Thyroid gland (tissue), 4 donors: ENCODE measurements around the gene GET4. TPM values are rescaled to one million over a fixed set of nuclear protein-coding genes. Genes with fewer than 3 reads are reported as not detected.

Experiments
- DNase-seq, 2 donors: peaks; one replicate each; pipeline ENCODE4 v3.0.0-alpha.2; 2019
- H3K27ac ChIP-seq, 3 donors: fragments of 200-600 bp; sonication (generic); 1 replicate in 2 of 3; 2 replicates in 1 of 3; pipeline ENCODE4 v1.5.1; 2016 to 2019; ENCODE audit warnings: mild to moderate bottlenecking in 1 of 3, moderate library complexity in 1 of 3
- H3K27me3 ChIP-seq: fragments of 200-600 bp; sonication (generic); one replicate; pipeline ENCODE4 v1.5.1; 2019
- H3K36me3 ChIP-seq, 2 donors: fragments of 200-600 bp; sonication (generic); one replicate each; pipeline ENCODE4 v1.5.1; 2016 to 2019
- H3K4me1 ChIP-seq, 2 donors: fragments of 200-600 bp; sonication (generic); one replicate each; pipeline ENCODE4 v1.5.1; 2017 to 2019
- H3K4me3 ChIP-seq, 3 donors: fragments of 200-600 bp; sonication (generic); replicated peaks in 1 of 3; 1 replicate in 2 of 3; 2 replicates in 1 of 3; pipeline ENCODE4 v1.5.1; 2016; ENCODE audit warnings: mild to moderate bottlenecking in 1 of 3
- H3K9me3 ChIP-seq: fragments of 200-600 bp; sonication (generic); one replicate; pipeline ENCODE4 v1.5.1; 2017
- POLR2A ChIP-seq, 2 donors: fragments of 450-650 bp; IDR thresholded peaks; one replicate each; pipeline ENCODE4 v1.6.1; 2017; ENCODE audit warnings: antibody characterized with exemption in 2 of 2, mild to moderate bottlenecking in 2 of 2, moderate library complexity in 1 of 2
- whole genome bisulfite sequencing, 2 donors: methylation state at CpG; one replicate each; pipeline ENCODE4 v1.1.5; 2017; 5-methylcytosine and 5-hydroxymethylcytosine counted together
- intact Hi-C: fragments of 100-400 bp; cut with DNase I; formaldehyde crosslinking; loops from one replicate; pipeline ENCODE4 v1.15.1; 2023
- total RNA-seq, 4 donors: library from RNA; depleted of rRNA; stranded (reverse); fragments of >200 nt; gene quantifications; one replicate each; pipeline ENCODE4 v1.2.3, GENCODE V29; 2016
- TF ChIP-seq, protein P1 (sequence below), 6 experiments: fragments of 200-600 bp in 3 of 6; fragments of 450-650 bp in 3 of 6; sonication (generic) in 3 of 6; IDR thresholded peaks; one replicate each; pipeline ENCODE4 v1.5.1; 2016 to 2019; ENCODE audit warnings: antibody characterized with exemption in 6 of 6, mild to moderate bottlenecking in 2 of 6, inconsistent platforms in 1 of 6, moderate library complexity in 1 of 6

Gene GET4
- total RNA-seq, 4 donors from 2014 or later, result 29.2 to 38.7 (median 34.3) TPM

DNA sequence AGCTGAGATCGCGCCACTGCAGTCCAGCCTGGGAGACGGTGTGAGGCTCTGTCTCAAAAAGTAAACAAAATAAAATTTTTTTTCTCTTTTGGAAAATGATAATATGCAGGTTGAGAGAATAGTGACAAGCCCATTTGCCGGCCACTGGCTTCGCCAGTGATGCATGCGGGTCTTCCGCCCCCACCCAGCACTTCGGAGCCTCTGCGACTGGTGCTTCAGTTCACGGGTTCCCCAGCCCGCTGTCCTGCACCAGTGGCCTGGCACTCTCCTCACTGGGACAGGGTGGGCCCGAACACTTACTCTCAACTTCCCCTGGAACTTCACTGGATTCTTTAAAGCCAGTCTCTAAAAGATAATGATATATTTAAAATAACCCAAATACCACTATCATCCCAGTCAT, 41.3 kb upstream of the GET4 start:
- Histone ChIP-seq H3K4me1 (peaks cover 32 to 56% of the 10 kb centered on the region in 2 donors), H3K27ac (peak overlapping the region in 1 of 3 donors; percentile 99)
- intact Hi-C loops, result loop anchor here (10.0 kb wide), 1 partner anchor 50 kb away; no protein-coding TSS in a partner anchor

DNA sequence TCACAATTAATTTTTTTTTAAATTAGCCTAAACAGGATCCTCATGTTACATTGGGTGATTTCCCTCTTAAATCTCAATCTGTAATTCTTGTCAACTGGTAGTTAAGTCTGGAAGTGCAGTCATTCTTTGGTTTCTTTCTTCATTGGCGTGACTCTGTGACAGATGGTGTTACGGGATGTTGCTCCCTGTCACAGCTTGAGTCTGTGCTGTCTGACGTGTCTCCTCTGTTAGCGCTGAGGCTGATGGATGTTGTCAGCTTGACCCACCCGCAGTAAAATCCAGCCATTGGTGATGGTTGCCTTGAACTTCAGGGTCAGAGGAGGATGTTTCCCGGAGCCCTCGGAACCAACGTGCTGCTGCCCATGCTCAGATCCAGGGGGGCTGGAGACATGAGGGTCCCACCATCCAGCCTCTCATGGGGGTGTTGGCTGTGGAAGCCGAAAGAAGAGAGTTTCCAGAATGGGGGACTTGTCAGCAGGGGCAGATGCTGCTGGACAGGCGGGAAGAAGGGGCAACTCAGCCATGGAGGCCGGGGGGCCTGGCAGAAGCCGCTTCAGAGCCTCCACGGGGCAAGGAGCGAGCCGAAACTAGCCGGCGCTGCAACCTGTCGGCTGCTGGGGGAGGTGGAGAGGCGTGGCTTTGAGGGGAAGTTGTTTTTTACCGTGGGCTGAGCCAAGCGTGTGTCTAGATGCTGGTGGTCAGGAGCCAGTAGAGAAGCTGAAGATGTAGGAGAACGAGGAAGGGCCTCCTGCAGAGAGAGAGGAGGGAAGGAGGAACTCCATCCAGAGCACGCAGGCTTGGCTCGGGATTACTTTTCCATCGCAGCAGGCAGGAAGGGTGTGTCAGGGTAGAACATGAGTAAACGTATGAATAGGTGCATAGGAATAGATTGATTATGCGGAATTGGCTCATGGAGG, 40.6 kb upstream of the GET4 start:
- Histone ChIP-seq H3K9me3 (no peaks in the 10 kb centered on the region), H3K27ac (peak overlapping the region in 1 of 3 donors; percentile 99), H3K4me1 (peaks cover 25 to 49% of the 10 kb centered on the region in 2 donors), H3K27me3 (no peaks in the 10 kb centered on the region), H3K4me3 (no peak overlapping the region), H3K36me3 (peaks cover 13 to 14% of the 10 kb centered on the region in 2 donors)
- DNase-seq, result no peak
- TF ChIP-seq POLR2A (IDR thresholded peaks at IDR 0.05), result no peak
- TF ChIP-seq, protein P1, sequence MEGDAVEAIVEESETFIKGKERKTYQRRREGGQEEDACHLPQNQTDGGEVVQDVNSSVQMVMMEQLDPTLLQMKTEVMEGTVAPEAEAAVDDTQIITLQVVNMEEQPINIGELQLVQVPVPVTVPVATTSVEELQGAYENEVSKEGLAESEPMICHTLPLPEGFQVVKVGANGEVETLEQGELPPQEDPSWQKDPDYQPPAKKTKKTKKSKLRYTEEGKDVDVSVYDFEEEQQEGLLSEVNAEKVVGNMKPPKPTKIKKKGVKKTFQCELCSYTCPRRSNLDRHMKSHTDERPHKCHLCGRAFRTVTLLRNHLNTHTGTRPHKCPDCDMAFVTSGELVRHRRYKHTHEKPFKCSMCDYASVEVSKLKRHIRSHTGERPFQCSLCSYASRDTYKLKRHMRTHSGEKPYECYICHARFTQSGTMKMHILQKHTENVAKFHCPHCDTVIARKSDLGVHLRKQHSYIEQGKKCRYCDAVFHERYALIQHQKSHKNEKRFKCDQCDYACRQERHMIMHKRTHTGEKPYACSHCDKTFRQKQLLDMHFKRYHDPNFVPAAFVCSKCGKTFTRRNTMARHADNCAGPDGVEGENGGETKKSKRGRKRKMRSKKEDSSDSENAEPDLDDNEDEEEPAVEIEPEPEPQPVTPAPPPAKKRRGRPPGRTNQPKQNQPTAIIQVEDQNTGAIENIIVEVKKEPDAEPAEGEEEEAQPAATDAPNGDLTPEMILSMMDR (IDR thresholded peaks at IDR 0.05), result no peak
- intact Hi-C loops, result loop anchor here (10.0 kb wide), 1 partner anchor 51 kb away; no protein-coding TSS in a partner anchor
- WGBS, 2 donors, result 85 to 87% methylated on average over 27 of the region's 27 CpGs

More for the DNA sequence above, 41.3 kb upstream of the GET4 start:
- TF ChIP-seq POLR2A (IDR thresholded peaks at IDR 0.05), result no peak
- TF ChIP-seq, protein P1 (IDR thresholded peaks at IDR 0.05), result no peak
- peaks cover 9 to 10% of the 10 kb centered on the region in 2 donors for H3K36me3 ChIP-seq
- WGBS, 2 donors, result 94 to 97% methylated on average over 12 of the region's 12 CpGs
- H3K9me3 ChIP-seq, result no peaks in the 10 kb centered on the region
- DNase-seq, result no peak
- H3K27me3 ChIP-seq, result no peaks in the 10 kb centered on the region
- no peak overlapping the region for H3K4me3 ChIP-seq

DNA sequence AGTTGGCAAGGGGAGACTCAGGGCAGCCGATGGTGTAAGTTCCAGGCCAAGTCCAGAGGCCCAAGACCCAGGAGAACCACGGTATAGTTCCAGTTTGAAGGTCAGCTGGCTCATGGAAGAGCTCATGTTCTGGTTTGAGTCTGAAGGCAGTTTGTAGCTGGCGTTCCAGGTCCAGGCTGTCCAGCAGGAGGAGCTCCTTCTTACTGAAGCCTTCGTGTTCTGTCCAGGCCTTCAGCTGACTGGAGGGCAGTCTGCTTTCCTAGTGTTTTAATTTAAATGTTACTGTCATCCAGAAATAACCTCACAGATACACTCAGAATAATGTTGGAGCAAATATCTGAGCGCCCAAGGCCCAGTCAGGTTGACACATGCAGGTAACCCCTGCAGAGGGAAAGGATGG, 39.9 kb upstream of the GET4 start:
- Histone ChIP-seq H3K9me3 (no peaks in the 10 kb centered on the region), H3K4me1 (peaks cover 19 to 42% of the 10 kb centered on the region in 2 donors), H3K27ac (peak overlapping the region in 1 of 3 donors; percentile 40), H3K4me3 (no peak overlapping the region), H3K27me3 (no peaks in the 10 kb centered on the region), H3K36me3 (peaks cover 13 to 14% of the 10 kb centered on the region in 2 donors)
- intact Hi-C loops, result loop anchor here (10.0 kb wide), 1 partner anchor 52 kb away; no protein-coding TSS in a partner anchor
- TF ChIP-seq, protein P1 (IDR thresholded peaks at IDR 0.05), result peak in 3 of 6 experiments; percentile 11 to 34 (median 16)
- TF ChIP-seq POLR2A (IDR thresholded peaks at IDR 0.05), result no peak
- WGBS, 2 donors, result 69 to 80% methylated on average over 5 of the region's 5 CpGs
- DNase-seq, result peak in 1 of 2 donors; percentile 19

DNA sequence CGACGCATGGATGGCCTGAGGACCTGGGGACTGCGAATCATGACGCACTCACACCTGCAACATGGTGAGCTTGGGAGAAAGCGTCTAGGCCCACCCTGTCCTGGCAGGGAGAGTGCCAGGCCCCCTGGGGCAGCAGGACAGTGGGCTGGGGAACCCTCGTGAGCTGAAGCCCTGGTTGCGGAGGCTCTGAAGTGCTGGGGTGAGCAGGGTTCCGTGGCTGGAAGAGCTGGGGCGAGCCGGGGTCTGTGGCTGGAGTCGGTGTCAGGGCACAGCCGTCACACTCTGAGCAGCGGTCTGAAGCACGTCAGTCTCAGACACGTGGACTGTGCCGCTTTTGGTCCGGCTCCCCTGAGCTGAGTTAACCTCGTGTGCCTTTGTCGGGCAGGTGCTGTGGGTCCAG, 39.4 kb upstream of the GET4 start:
- no peak for DNase-seq
- no peak overlapping the region for H3K27ac ChIP-seq
- TF ChIP-seq, protein P1 (IDR thresholded peaks at IDR 0.05), result no peak
- TF ChIP-seq POLR2A (IDR thresholded peaks at IDR 0.05), result no peak
- peaks cover 15 to 18% of the 10 kb centered on the region in 2 donors for H3K36me3 ChIP-seq
- H3K27me3 ChIP-seq, result no peaks in the 10 kb centered on the region
- 94% methylated on average over 14 to 19 of the region's 19 CpGs for WGBS, 2 donors
- H3K4me1 ChIP-seq, result peaks cover 18 to 39% of the 10 kb centered on the region in 2 donors
- intact Hi-C loops, result loop anchor here (10.0 kb wide), 1 partner anchor 52 kb away; no protein-coding TSS in a partner anchor
- H3K4me3 ChIP-seq, result no peak overlapping the region
- H3K9me3 ChIP-seq, result no peaks in the 10 kb centered on the region
